HCT116 (cell line): Measurements from ENCODE around the gene SYTL3. TPM values are rescaled to one million over a fixed set of nuclear protein-coding genes. Genes with fewer than 3 reads are reported as not detected.
A peak's percentile ranks its signal among the peaks of the same experiment; 100 is the strongest.

Experiments
- ATAC-seq: fragments of 200-7000 bp; cut with Tn5 transposase; 2 replicates; pipeline ENCODE4 v1.9.1; 2020; ENCODE audit warnings: mild to moderate bottlenecking, moderate library complexity
- BruUV-seq: library from RNA; stranded (reverse); fragments of 400-500 nt; replicated peaks from 2 replicates; lab custom pipeline; 2021; lab: Mats Ljungman, UMichigan
- CTCF ChIA-PET: fragments of 300-600 bp; sonication (Branson Sonifier 250); formaldehyde crosslinking; loops from one replicate; lab custom pipeline; 2021; ENCODE audit warnings: antibody characterized with exemption; lab: Charles Lee
- POLR2A ChIA-PET: fragments of 300-600, 350-600 bp; sonication (Branson Sonifier 250); formaldehyde crosslinking; loops from one replicate; lab custom pipeline; 2021; ENCODE audit warnings: antibody characterized with exemption; lab: Charles Lee
- RAD21 ChIA-PET, 2 experiments: fragments of 300-600 bp; sonication (Branson Sonifier 250); formaldehyde crosslinking; loops; one replicate each; lab custom pipeline; 2023; ENCODE audit warnings: low total read pairs in 2 of 2; ENCODE audit not compliant: uncharacterized antibody in 2 of 2, unreplicated experiment in 2 of 2, low non-redundant PET in 1 of 2; lab: Charles Lee
- DNase-seq: peaks from one replicate; pipeline ENCODE4 v3.0.0-alpha.2; 2010; ENCODE audit warnings: low read depth, low spot score
- H2AFZ ChIP-seq: fragments of 200-600 bp; shearing (Covaris generic), sonication (generic); 2 replicates; pipeline ENCODE4 v1.6.1; 2017; ENCODE audit warnings: low read depth, mixed run types, mixed read lengths, antibody characterized with exemption, low read length; ENCODE audit not compliant: poor library complexity, severe bottlenecking
- H3K27ac ChIP-seq: 2 replicates; pipeline ENCODE4 v1.5.1; 2012; ENCODE audit warnings: low read depth, low read length
- H3K27me3 ChIP-seq: fragments of 200-600 bp; sonication (generic); 2 replicates; pipeline ENCODE4 v1.6.1; 2016; ENCODE audit warnings: mixed run types, low read length, mixed read lengths; ENCODE audit not compliant: insufficient read depth
- H3K36me3 ChIP-seq, 2 experiments: fragments of 200-500 bp in 1 of 2; fragments of 200-600 bp in 1 of 2; sonication (Bioruptor generic) in 1 of 2; sonication (generic) in 1 of 2; 2 replicates each; pipeline versions ENCODE4 v1.5.1 to v1.6.1; 2014 to 2016; ENCODE audit warnings: low read length in 2 of 2, inconsistent platforms in 1 of 2, mixed read lengths in 1 of 2, mixed run types in 1 of 2; ENCODE audit not compliant: insufficient read depth in 2 of 2, control insufficient read depth in 1 of 2
- H3K4me1 ChIP-seq, 2 experiments: fragments of 200-600 bp in 1 of 2; sonication (generic) in 1 of 2; 2 replicates each; pipeline versions ENCODE4 v1.5.1 to v1.6.1; 2012 to 2017; ENCODE audit warnings: low read length in 2 of 2, inconsistent platforms in 1 of 2, mild to moderate bottlenecking in 1 of 2, mixed read lengths in 1 of 2, mixed run types in 1 of 2, moderate library complexity in 1 of 2; ENCODE audit not compliant: insufficient read depth in 2 of 2, control insufficient read depth in 1 of 2
- H3K4me2 ChIP-seq: fragments of 200-600 bp; sonication (generic); 2 replicates; pipeline ENCODE4 v1.6.1; 2017; ENCODE audit warnings: mixed run types, low read length, mixed read lengths
- H3K4me3 ChIP-seq, 2 experiments: fragments of 200-600 bp in 1 of 2; sonication (generic) in 1 of 2; replicated peaks in 1 of 2; 2 replicates each; pipeline ENCODE4 v1.5.1; 2011 to 2016; ENCODE audit warnings: low read length in 2 of 2, control low read depth in 1 of 2, low read depth in 1 of 2, mild to moderate bottlenecking in 1 of 2, mixed read lengths in 1 of 2, mixed run types in 1 of 2
- H3K79me2 ChIP-seq: fragments of 200-600 bp; sonication (generic); 2 replicates; pipeline ENCODE4 v1.6.1; 2017; ENCODE audit warnings: mild to moderate bottlenecking, mixed run types, low read length, moderate library complexity, mixed read lengths; ENCODE audit not compliant: insufficient read depth
- H3K9ac ChIP-seq: fragments of 200-600 bp; sonication (generic); 2 replicates; pipeline ENCODE4 v1.6.1; 2016; ENCODE audit warnings: low read length, mixed read lengths
- H3K9me2 ChIP-seq: fragments of 200-600 bp; sonication (generic), shearing (Covaris generic); 2 replicates; pipeline ENCODE4 v1.6.1; 2017; ENCODE audit warnings: mixed run types, mild to moderate bottlenecking, moderate library complexity; ENCODE audit not compliant: insufficient read depth
- H3K9me3 ChIP-seq, 2 experiments: fragments of 200-500 bp in 1 of 2; fragments of 200-600 bp in 1 of 2; sonication (Bioruptor generic) in 1 of 2; sonication (generic) in 1 of 2; 2 replicates each; pipeline ENCODE4 v1.6.1; 2014 to 2017; ENCODE audit warnings: low read length in 2 of 2, mixed read lengths in 2 of 2, inconsistent platforms in 1 of 2, low read depth in 1 of 2, mild to moderate bottlenecking in 1 of 2, mixed run types in 1 of 2, moderate library complexity in 1 of 2; ENCODE audit not compliant: control insufficient read depth in 1 of 2, insufficient read depth in 1 of 2
- H4K20me1 ChIP-seq: fragments of 200-600 bp; sonication (generic), shearing (Covaris generic); 2 replicates; pipeline ENCODE4 v1.6.1; 2017; ENCODE audit warnings: mixed run types, mild to moderate bottlenecking, moderate library complexity; ENCODE audit not compliant: insufficient read depth
- CTCF ChIP-seq, 3 experiments: fragments of 200-600 bp in 1 of 3; sonication (generic) in 1 of 3; IDR thresholded peaks in 2 of 3; conservative IDR thresholded peaks in 1 of 3; 2 replicates each; pipeline ENCODE4 v1.5.1; 2012 to 2017; ENCODE audit warnings: low read depth in 2 of 3, low read length in 2 of 3, antibody characterized with exemption in 1 of 3, borderline replicate concordance in 1 of 3, control low read depth in 1 of 3, mild to moderate bottlenecking in 1 of 3, mixed read lengths in 1 of 3, mixed run types in 1 of 3, moderate library complexity in 1 of 3; ENCODE audit not compliant: insufficient read depth in 1 of 3
- POLR2AphosphoS5 ChIP-seq: IDR thresholded peaks from 2 replicates; pipeline ENCODE4 v1.6.1; 2011; ENCODE audit warnings: mild to moderate bottlenecking, low read depth, low read length, moderate library complexity
- YY1 ChIP-seq: IDR thresholded peaks from 2 replicates; pipeline ENCODE4 v1.6.1; 2011; ENCODE audit warnings: low read length, low read depth, moderate library complexity, mild to moderate bottlenecking; ENCODE audit not compliant: insufficient replicate concordance; ENCODE audit errors: extremely low read depth
- intact Hi-C: fragments of 100-400 bp; cut with micrococcal nuclease; formaldehyde crosslinking; loops from 2 replicates; pipeline ENCODE4 v1.10.0; 2022
- total RNA-seq: library from RNA; stranded (reverse); gene quantifications from one replicate; pipeline ENCODE4 v1.2.1, GENCODE V29; 2021; ENCODE audit not compliant: unreplicated experiment
- TF ChIP-seq, protein P1 (sequence below): IDR thresholded peaks from 2 replicates; pipeline ENCODE4 v1.6.1; 2012

The SYTL3 gene
- total RNA-seq, 1 experiment from 2014 or later: 55.3 TPM

GRCh38 chr6:158718461-158719046, 68.7 kb downstream of the SYTL3 start:
- Histone ChIP-seq H3K4me1 (peaks cover 73 to 92% of the 10 kb centered on the region in 2 experiments), H3K9me3 (no peaks in the 10 kb centered on the region), H3K9ac (peak overlapping the region; percentile 80), H2AFZ (no peak overlapping the region), H3K79me2 (peaks cover 49% of the 10 kb centered on the region), H3K9me2 (no peaks in the 10 kb centered on the region), H3K36me3 (peaks cover 0 to 9% of the 10 kb centered on the region in 2 experiments; a peak in 1 of 4 replicates), H3K27ac (peak overlapping the region; percentile 97), H3K4me3 (no peak overlapping the region), H4K20me1 (no peaks in the 10 kb centered on the region), H3K27me3 (no peaks in the 10 kb centered on the region), H3K4me2 (peak overlapping the region; percentile 44)
- ChIA-PET RAD21 (interaction anchor here (0.5 to 1.7 kb wide), 9 partner anchors 9 to 151 kb away, joined by 3 to 9 read pairs (median 3); no protein-coding TSS in a partner anchor), POLR2A (interaction anchor here (0.8 to 5.7 kb wide), 12 partner anchors 8 to 151 kb away, joined by 3 to 20 read pairs (median 4); no protein-coding TSS in a partner anchor), CTCF (interaction anchor here (0.6 to 3.1 kb wide), 36 partner anchors 9 to 504 kb away, joined by 3 to 51 read pairs (median 5); partner anchors contain the start of genes DYNLT1 and RSPH3)
- DNase-seq (peak; percentile 77), ATAC-seq (peak; percentile 55)
- TF ChIP-seq, protein P1, sequence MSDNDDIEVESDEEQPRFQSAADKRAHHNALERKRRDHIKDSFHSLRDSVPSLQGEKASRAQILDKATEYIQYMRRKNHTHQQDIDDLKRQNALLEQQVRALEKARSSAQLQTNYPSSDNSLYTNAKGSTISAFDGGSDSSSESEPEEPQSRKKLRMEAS: no peak
- TF ChIP-seq CTCF (IDR thresholded peaks at IDR 0.05 in 2 of 3, conservative IDR thresholded peaks at IDR 0.05 in 1 of 3; ENCODE audit: borderline replicate concordance in 1 of 3, insufficient read depth in 1 of 3, low read depth in 2 of 3, low read length in 2 of 3) (peak in 2 of 3 experiments; percentile 99 to 100; a peak in 4 of 6 replicates), POLR2AphosphoS5 (peak; percentile 63), YY1 (peak; percentile 79)
- no TSS peak for BruUV-seq
- intact Hi-C loops: loop anchor here (1.0 to 2.0 kb wide), 2 partner anchors 44 to 254 kb away; no protein-coding TSS in a partner anchor
